NOMO-1 treated with DMSO at 0.1 percent for 48 hours (cell line): ENCODE results near the gene ANGPTL5.
"Not testable (repeated sequence)": the region's sequence is repeated elsewhere in the genome, so short reads cannot be mapped to it uniquely, and the experiment has no call there.

Experiments used
- DNase-seq: peaks from one replicate; lab custom pipeline; 2025; ENCODE audit not compliant: unreplicated experiment; lab: John Stamatoyannopoulos, UW

ANGPTL5 gene

DNA sequence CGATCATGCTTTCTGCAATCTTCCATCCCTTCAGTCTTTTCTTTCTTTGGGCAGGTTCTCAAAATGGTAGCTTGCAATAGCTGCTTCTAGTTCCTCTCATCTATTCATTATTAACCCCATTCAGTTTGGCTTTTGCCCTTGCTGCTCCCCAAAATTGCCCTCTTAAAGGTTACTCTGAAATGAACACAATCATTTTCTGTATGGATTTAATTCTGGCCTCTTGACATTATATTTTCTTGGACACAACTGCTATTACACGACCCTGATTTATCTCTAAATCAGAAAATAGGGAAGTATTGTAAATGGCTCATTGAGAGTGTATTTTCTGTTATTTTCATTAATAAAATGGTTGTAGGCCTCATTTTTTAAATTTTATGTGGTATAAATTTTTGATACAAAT, at the start of gene ANGPTL5:
Gene ANGPTL5 (minus strand): TSS at position 101 of the 400 bp plus-strand sequence. CDS start 8,613 bp downstream, outside the sequence.
- no peak for DNase-seq

DNA sequence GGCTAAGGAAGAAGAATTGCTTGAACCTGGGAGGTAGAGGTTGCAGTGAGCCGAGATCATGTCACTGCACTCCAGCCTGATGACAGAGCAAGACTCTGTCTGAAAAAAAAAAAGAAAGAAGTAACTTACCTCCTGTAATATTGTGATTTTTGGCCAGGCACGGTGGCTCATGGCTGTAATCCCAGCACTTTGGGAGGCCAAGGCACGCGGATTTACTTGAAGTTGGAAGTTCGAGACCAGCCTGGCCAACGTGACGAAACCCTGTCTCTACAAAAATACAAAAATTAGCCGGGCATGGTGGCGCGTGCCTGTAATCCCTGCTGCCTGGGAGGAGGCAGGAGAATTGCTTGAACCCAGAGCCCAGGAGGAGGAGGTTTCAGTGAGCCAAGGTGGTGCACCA, 47.9 kb upstream of the ANGPTL5 start:
- DNase-seq = not testable (repeated sequence)

DNA sequence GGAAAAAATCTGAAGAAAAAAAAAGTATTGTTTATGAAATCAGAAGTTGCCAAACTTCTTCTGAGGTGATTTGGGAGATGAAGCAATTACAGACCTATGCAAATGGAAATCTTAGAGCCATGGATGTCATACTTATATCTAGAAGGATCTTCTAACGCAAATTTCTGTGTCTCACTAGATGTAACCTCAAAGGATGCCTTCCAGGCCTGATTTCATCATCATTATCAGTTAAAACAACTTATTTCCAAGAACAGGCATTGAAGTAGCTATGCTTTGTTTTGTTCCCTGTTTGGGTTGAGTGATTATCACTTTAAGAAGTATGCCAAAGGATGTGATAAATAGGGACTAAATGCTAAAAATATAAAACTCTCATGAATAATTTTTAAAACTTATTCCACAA, 43.9 kb upstream of the ANGPTL5 start:
- DNase-seq = no peak

DNA sequence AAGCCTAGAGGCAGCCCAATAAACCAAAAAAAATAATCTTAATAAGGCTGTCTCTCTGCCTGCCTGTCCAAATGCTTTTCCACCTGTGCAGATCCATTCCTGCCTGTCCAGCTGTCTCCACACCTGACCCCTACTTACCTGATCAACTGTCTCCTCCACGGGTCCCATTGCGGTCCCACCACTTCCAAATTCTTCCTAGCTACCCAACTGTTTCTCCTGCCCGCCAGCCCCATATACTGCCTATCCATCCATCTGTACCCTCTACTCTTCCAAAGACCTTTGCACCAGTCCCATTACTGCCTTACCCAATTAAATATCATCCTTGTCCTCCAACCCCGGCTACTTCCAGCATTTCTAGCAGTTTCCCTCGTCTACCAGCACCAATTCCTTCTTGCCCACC, 39.4 kb upstream of the ANGPTL5 start:
- no peak for DNase-seq

DNA sequence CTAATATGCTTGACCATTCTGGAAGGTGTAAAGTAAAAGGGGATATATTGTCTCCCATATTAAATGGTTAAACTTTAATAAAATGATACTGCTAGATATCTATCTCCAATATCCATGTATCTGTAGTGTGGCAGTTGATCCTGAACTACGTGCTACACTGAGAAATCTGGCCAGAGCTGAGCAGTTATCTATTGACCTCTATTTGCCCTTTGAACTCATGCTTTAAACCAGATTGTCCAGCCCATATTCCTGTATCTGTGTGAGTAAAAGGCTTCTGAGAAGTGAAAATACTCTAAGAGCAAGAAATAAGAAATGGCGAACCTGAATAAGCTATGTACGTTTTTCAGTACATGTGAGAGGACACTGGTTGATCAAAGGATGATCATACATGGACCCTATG, 39.0 kb upstream of the ANGPTL5 start:
- DNase-seq = no peak

DNA sequence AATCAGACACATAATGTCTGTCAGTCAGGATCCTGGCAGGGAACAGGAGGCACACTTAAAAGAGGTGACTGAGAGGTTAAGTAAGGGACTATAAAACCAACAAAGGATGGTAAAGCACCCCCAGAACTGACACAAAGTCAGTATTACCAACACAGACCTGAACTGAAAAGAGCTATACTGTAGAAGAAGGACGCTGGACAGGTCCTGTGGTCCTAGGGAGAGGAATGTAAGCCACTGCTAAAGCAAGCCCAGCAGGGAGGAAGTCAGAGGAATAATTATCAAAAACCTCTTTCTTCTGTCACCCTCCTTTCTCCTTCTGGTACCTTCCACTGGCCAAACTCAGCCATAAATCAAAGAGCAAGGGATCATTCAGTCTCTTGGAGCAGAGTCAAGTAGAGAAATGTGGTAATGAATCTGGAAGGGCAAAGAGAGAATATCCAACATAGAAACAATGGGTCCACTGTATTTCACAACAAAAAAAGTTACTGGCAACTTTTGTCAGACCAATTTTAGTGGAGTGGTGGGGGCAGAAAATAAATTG, 33.4 kb upstream of the ANGPTL5 start:
- no peak for DNase-seq

DNA sequence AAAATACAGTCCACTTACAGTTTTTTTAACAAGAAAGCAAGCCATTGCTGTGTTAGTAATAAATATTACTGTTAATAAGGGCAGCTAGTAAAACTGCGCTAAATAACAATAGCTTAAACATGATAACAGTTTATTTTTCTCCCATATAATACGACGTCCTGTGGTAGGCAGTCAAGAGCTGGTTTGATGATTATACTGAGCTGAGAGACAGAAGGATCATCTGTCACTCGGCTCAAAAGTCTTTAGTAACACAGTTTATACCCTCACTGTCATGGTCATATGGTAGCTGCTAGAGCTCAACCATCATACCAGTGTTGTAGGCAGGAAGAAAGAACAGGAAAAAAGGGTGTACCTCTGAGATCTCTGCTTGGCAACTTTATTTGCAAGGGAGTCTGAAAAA, 29.1 kb upstream of the ANGPTL5 start:
- no peak for DNase-seq

DNA sequence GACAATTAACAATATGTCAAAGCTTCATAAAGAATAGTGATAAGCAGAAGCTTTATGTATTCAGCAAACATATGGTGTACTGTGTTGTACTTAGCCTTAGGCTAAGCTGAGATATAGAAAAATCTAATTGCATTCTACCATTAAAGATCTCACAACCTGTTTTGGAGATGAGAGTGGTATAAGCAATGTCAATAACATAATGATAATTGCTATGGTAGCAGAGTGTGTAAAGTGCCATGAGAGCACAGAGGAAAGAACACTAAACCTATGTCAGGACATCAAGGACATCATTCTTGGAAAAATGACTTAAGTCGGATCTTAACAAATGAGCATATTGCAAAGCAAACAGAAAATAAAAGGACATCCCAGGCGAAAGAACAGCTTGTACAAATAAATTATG, 28.6 kb upstream of the ANGPTL5 start:
- no peak for DNase-seq

DNA sequence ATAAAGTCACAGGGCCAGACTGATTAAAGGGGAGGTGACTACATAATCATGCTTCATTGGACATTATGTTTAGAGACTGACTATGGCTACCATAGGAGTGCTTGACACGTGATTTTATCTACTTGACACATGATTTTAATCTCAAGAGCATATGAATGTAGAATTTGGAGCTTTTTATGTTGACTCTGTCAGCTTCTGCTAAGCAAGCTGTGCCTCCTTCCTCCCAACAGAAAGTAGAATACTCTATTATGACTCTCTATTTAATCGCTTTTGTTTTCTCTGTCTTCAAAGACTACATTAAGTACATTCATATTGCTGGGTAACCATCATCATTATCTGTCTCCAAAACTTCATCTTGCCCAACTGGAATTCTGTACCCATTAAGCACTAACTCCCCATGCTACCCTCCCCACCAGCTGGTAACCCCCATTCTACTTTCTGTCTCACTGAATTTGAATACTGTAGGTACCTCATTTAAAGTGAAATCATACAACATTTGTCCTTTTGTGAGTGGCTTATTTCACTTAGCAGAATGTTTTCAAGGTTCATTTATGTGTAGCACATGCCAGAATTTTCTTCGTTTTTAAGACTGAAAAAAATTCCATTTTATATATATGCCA, 24.7 kb upstream of the ANGPTL5 start:
- no peak for DNase-seq

DNA sequence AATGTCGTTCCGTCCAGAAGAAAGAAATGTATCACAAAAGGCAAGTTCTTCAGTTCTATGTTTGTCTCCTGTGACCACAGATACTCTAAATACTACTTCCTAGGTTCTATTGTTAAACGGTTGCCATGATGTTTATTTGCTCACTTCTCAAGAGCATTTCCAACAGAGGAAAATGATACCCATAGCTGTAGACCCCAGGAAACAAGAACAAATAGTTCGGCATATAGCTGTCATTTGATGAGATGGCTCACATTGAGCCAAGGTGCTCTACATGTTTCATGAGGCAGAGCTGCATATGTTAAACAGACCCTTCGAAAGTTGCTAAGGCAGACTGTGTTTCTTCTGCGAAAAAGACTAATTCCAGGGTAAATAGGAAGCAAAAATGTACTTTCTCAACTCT, 15.4 kb upstream of the ANGPTL5 start:
- no peak for DNase-seq

DNA sequence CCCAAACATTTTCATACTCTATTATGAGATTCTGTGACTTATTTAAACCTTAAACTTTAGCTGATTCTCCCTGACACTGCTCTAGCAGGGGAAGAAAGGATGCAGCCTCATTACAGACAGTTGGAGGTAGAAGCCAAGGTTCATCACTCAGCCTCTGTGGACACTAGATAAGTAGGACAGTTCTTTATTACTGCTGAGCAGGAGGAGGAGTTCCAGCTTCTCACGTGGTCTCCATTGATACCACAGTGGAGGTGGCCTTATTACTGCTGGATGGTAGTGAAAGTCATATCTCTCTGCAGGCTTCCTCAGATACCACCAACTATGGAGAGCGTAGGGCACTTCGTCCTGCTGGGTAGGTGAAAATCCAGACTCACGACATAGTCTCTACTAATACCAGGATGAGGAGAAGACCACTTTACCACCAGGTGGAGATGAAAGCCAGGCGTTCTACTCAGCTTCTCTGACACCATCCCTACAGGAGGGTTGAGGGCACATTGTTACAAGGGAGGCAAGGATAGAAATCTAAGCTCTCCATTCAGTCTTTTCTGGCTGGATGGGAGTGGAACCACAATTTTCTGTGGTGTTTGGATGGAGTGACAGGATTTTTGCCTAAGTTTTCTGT, 13.1 kb upstream of the ANGPTL5 start:
- DNase-seq = no peak

DNA sequence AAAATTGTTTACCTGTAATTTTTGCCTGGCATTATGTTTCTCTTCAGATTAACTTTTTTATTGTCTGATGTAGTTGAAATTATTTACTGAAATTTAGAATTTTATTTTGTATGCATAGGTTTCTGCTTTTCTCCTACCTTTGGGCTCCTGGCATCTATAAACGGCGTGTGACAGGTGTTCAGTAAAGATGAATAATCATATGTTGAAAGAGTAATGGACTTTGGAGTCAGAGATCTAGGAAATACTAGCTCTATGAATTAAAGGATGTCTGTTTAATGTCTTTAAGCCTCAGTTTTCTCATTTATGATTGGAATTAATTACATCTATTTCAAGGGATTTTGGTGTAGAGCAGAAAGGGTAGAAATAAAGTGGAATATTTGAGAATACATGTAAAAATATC, 7.2 kb upstream of the ANGPTL5 start:
- no peak for DNase-seq

DNA sequence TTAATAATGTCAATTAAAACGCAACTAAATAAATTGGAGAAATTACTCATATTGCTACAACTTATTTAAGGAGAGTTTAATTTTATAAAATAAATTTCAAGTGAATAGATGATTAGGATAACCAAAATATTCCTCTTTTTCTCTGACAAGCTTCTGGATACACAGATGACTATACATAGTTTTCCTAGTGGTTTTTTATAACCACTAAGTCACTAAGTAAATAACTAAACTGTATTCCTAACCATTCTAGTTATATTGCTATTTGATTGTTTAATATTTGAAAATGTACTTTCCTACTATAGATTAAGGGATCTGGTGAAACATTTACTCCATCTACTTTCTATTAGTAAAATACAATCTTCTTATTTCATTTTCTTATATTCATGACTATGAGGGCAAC, 4.7 kb upstream of the ANGPTL5 start:
- DNase-seq = no peak

DNA sequence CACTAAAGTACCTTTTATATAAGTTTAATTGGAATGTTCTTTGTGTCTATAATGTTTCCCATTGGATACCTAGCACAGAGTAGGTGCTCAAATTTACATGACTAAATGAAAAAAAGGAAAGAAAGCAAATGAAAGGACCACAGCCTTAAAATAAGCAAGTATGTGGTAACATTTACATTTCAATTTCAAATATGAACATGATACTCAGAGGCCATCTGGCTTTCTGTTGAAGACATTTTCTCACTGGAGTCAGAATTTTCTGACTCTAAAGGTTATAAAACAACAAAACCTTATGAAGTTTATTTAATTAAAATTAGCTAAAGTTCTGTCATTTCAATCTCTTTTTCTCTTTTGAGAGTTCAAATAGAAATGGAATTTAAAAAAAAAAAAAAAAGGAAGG, 904 bp upstream of the ANGPTL5 start:
- no peak for DNase-seq

DNA sequence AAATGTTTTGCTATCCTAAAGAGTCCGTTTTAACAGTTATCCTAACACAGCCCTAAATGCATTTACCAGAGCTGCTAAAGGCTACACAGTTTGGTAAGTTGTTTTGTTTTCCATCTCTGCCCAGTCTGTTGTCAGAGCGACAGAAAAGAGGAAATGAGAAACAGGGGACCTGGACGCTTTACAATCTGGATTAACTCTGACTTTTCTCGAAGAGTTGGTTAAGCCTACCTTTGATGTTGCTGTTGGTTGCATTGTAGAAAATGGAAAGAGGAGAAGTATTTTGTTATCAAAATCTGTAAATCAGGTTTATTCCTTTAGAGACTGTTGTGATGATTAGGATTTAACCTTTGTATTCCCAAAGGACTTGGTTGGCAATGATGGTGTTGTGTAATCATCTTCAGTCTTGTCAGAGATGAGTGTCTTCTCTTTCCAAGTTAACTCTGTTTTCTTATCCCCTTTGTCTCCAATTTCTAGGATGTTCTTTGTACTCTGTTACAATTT, 481 bp downstream of the ANGPTL5 start:
- peak; percentile 87 for DNase-seq

DNA sequence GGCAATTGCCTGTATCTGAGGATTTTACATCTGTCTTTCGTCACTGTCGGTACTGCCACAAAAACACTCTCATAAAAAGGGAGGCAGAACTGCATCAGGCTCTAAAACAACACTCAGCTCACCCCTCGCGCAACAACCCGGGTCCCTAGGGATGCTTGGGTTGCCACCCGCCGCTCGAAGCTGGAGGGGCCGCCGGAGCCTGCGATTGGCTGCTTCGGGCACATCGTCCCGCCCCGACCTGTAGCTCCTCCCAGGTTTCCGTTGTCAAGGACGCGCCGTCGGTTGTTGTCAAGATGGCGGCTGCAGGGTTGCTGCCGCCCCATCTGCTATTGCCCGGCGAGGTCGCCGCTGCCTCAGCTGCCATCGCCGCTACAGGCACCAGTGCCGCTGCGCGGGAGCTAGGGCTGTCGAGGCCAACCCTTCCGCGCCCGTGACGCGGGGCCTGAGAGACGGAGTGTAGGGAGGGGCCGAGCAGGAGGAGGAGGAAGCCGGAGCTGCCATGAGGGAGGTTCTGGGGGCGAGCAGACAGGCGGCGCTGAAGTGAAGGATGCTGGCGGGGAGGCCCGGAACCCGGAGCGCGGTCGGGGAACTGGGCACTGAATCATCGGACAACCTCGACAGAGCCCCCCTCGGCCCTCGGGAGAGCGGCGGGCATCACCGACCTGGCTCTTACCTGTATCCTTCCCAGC, 1.4 kb downstream of the ANGPTL5 start, which contains the start of gene CEP126:
Gene CEP126 (plus strand): TSS at position 273 of the 689 bp plus-strand sequence. CDS start 275 bp downstream, at position 548.
- peak; percentile 80 for DNase-seq

DNA sequence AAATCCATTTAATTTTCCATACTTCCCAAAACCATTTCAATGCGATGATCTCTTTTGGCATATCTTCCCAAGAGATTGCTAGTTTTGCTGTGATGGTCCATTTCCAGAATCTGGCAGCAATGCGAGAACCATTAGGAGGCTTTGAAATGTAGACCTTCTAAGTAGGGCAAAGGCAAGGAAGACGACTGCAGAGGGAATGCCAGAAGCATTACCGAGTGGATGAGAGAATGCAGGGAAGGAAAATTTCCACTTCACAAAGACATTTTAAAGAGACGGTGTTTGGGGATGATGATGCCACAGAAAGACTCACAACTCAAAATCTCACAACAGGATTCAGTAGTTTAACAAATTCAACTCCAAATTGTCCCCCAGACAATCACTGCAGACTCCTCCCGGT, 2.0 kb downstream of the ANGPTL5 start:
- no peak for DNase-seq

DNA sequence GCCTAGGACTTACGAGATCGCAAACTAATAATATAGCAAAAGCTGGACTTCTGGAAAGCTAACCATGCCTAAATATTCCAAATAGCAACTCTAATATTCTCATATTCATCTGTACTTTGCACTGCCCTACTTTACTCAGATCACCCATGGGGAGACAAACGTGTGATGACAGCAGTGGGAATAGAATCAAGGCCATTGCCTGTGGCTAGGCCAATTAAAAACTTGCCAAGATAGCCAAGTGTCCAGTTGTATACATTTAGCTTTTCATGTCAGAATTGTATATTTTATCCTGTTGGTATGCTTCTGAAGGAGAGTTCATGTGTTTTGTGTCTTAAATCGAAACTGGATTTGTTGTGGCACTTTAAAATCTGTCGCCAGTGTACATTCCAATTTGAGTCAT, 2.7 kb downstream of the ANGPTL5 start:
- DNase-seq = no peak

DNA sequence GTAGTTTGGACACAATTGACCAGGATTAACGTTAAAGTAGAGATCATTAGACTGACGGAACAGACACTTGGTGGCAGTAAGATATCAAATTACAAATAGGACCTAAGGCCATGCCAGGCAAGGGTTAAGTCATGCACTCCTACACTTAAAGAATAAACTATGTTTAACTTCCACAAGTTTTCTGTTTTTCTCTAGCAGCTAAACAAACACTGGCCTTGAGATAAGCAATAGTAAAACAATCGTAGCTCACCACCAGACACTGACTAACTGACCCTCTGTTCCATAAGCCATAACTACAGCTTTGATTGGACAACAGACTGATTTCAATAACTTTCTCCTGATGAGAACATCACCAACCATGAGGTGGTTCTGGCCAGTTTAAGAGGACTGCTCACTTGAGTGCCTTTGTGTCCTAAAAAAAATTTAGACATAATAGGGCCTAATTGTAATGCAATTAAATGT, 3.5 kb downstream of the ANGPTL5 start:
- no peak for DNase-seq

DNA sequence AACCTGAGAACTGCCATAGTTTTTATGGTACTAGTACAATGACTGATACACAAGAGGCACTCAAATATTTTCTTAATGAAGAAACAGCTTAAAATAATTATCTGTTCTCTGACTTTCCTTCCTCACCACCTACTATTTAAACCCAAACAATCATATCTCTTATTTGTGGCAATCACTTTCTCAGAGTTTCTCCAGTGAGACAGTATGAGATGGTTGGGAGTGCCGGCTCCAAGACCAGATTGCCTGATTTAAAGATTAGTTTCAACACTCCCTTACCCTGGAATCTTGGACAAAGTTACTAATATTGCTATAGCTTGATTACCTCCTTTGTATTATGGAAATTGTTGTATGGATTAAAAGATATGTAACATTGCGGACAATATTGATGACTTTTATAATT, 7.2 kb downstream of the ANGPTL5 start:
- DNase-seq = no peak

DNA sequence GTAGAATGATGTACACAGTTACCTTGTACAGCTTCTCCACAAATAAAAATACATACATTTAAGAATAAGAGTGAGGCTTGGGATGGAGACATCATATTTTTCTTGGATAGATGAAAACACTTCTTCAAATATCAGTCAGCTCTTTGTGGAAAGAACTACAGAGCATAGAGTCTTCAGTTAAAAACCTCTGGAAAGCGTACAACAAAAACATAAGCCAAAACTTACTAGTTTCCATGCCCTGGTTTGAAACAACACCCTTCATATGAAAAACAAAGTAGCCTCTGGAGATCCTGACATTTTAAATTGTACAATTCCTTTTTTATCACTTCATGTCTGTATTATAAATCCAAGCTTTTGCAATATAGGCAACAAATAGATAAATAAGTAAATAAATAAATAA, 8.5 kb downstream of the ANGPTL5 start:
- no peak for DNase-seq

DNA sequence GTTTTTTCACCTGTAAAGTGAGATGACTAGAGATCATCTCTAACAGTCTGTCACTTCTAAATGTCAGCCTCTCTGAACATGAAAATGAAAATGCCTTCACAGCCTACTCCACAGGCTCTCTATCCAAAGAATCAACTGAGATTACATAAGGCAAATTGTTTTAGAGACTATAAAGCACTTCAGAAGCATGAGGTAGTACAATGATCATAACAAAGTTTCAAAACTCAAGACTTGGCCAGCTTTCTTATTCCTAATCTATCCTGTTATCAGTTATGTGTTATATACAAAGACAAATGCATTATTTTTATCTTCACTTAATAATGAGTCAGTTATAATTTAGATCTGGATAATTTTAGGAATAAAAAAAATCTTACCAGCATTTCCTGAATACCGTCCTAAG, 21.8 kb downstream of the ANGPTL5 start:
- no peak for DNase-seq
